Measurements from ENCODE around the gene IMP4. TPM values are rescaled to one million over a fixed set of nuclear protein-coding genes. Genes with fewer than 3 reads are reported as not detected.

The IMP4 gene
- total and polyA plus RNA-seq, 2 of the 13 experiments (the other 11 are each of a cell fraction or from before 2014, with no cell fraction given) = 142 to 158 TPM

GRCh38 chr2:130391058-130391871 is 48.6 kb downstream of the IMP4 start (continued):
- 0 out of 2 replicates have a peak, but pooled peaks have one; percentile 38 for TF ChIP-seq HNRNPL (IDR thresholded peaks at IDR 0.05; ENCODE audit: low read depth, low read length)
- no peak for TF ChIP-seq MBNL3 (CRISPR knock-in tag; conservative IDR thresholded peaks at IDR 0.05)
- peak; percentile 73; the same call in 1 of the 2 replicates for TF ChIP-seq THAP9 (CRISPR knock-in tag; IDR thresholded peaks at IDR 0.05; ENCODE audit: borderline replicate concordance)
- TF ChIP-seq MEF2D (CRISPR knock-in tag; IDR thresholded peaks at IDR 0.05) = no peak
- TF ChIP-seq ZNF280B (CRISPR knock-in tag; IDR thresholded peaks at IDR 0.05; ENCODE audit: borderline replicate concordance) = no peak; the same call in 1 of the 2 replicates
- TF ChIP-seq HOXA5 (CRISPR knock-in tag; IDR thresholded peaks at IDR 0.05) = peak; percentile 31
- no peak for TF ChIP-seq ZSCAN21 (CRISPR knock-in tag; IDR thresholded peaks at IDR 0.05; ENCODE audit: borderline replicate concordance)
- TF ChIP-seq ZNF768 (CRISPR knock-in tag; IDR thresholded peaks at IDR 0.05) = peak; percentile 53; the same call in 1 of the 2 replicates
- no peak for TF ChIP-seq SMAD3 (CRISPR knock-in tag; IDR thresholded peaks at IDR 0.05)
- no peak for TF ChIP-seq ZNF609 (CRISPR knock-in tag; IDR thresholded peaks at IDR 0.05; ENCODE audit: borderline replicate concordance)
- no peak for TF ChIP-seq ZNF20 (CRISPR knock-in tag; IDR thresholded peaks at IDR 0.05)
- TF ChIP-seq ZNF629 (CRISPR knock-in tag; conservative IDR thresholded peaks at IDR 0.05) = no peak
- TF ChIP-seq PRDM10 (CRISPR knock-in tag; IDR thresholded peaks at IDR 0.05; ENCODE audit: low read depth) = no peak
- TF ChIP-seq ZMYM4 (CRISPR knock-in tag; IDR thresholded peaks at IDR 0.05) = peak; percentile 51; the same call in 1 of the 2 replicates
- TF ChIP-seq ZNF430 (CRISPR knock-in tag; IDR thresholded peaks at IDR 0.05) = no peak
